Measurements from ENCODE around the gene NTMT1. TPM values are rescaled to one million over a fixed set of nuclear protein-coding genes. Genes with fewer than 3 reads are reported as not detected.
"Not testable (repeated sequence)": the region's sequence is repeated elsewhere in the genome, so short reads cannot be mapped to it uniquely, and the experiment has no call there.

NTMT1 gene
- total and polyA plus RNA-seq, 5 experiments from 2014 or later = 34.5 to 57.8 (median 40.8) TPM

GRCh38 chr9:129586685-129587084, 39.3 kb upstream of the NTMT1 start:
- peak; percentile 44 to 63 for ATAC-seq
- no peaks in the 10 kb centered on the region for H3K36me3 Mint-ChIP-seq
- POLR2A ChIA-PET = interaction anchor here (0.6 to 4.0 kb wide), 4 partner anchors 10 to 409 kb away, joined by 4 to 18 read pairs (median 5); partner anchors contain the start of gene IER5L
- H3K4me1 Mint-ChIP-seq = peaks cover 11 to 47% (median 27%) of the 10 kb centered on the region in 4 donors
- no peaks in the 10 kb centered on the region for H3K9me3 Mint-ChIP-seq
- peak in 3 of 10 donors; percentile 14 to 41 (median 31) for DNase-seq
- peak overlapping the region in 7 of 10 donors; percentile 10 to 67 (median 29) for H3K4me3 Mint-ChIP-seq
- peaks cover 0 to 1% (median 0%) of the 10 kb centered on the region in 5 donors for H3K27me3 Mint-ChIP-seq
- H3K27ac Mint-ChIP-seq = peak overlapping the region in 9 of 10 donors; percentile 64 to 93 (median 86)

- POLR2A ChIA-PET = interaction anchor here (1.2 to 4.0 kb wide), 3 partner anchors 9 to 410 kb away, joined by 4 to 18 read pairs (median 5); partner anchors contain the start of gene IER5L
- Mint-ChIP-seq H3K27ac (peak overlapping the region in 7 of 10 donors; percentile 50 to 93 (median 83)), H3K9me3 (no peaks in the 10 kb centered on the region), H3K4me3 (peak overlapping the region in 1 of 10 donors; percentile 24), H3K4me1 (peaks cover 11 to 44% (median 27%) of the 10 kb centered on the region in 4 donors), H3K27me3 (peaks cover 0 to 1% (median 0%) of the 10 kb centered on the region in 5 donors), H3K36me3 (no peaks in the 10 kb centered on the region)
- DNase-seq (no peak), ATAC-seq (no peak)
Measured at GRCh38 chr9:129587487-129588262, 38.3 kb upstream of the NTMT1 start.

DNA sequence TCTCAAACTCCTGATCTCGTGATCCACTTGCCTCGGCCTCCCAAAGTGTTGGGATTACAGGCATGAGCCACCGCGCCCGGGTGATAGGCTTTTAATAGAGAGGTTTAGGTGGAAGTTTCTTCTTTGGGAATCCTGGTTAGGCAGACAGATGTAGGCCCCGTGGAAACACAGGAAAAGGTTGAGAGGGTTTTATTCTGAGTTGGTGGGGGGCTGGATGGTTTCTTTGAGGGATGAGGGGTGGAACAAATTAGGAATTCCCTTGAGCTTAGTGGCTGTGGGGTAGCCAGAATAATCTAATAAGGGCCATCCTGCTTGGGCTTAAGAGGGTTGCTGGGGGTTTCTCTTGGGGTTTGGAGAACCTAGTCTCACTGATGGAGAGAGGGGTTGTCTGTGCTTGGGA, 35.5 kb upstream of the NTMT1 start:
- H3K27ac Mint-ChIP-seq = peak overlapping the region in 2 of 10 donors; percentile 18 to 30
- POLR2A ChIA-PET = no interaction called here
- ATAC-seq = no peak

GRCh38 chr9:129591916-129592315, 34.0 kb upstream of the NTMT1 start:
- Mint-ChIP-seq H3K27ac (no peak overlapping the region), H3K4me1 (peaks cover 13 to 29% (median 21%) of the 10 kb centered on the region in 4 donors), H3K4me3 (no peak overlapping the region), H3K9me3 (no peaks in the 10 kb centered on the region), H3K36me3 (no peaks in the 10 kb centered on the region), H3K27me3 (peaks cover 0 to 8% (median 0%) of the 10 kb centered on the region in 5 donors)
- ATAC-seq (no peak), DNase-seq (no peak)
- POLR2A ChIA-PET = no interaction called here

More for the DNA sequence above, 35.5 kb upstream of the NTMT1 start:
- no peak overlapping the region for H3K4me3 Mint-ChIP-seq
- H3K27me3 Mint-ChIP-seq = peaks cover 0 to 6% (median 0%) of the 10 kb centered on the region in 5 donors
- no peak for DNase-seq
- H3K36me3 Mint-ChIP-seq = no peaks in the 10 kb centered on the region
- no peaks in the 10 kb centered on the region for H3K9me3 Mint-ChIP-seq
- H3K4me1 Mint-ChIP-seq = peaks cover 3 to 27% (median 24%) of the 10 kb centered on the region in 4 donors

GRCh38 chr9:129592790-129593189, 33.2 kb upstream of the NTMT1 start:
- POLR2A ChIA-PET = interaction anchor here (0.6 to 0.7 kb wide), 3 partner anchors 21 to 177 kb away, joined by 3 to 5 read pairs (median 4); no protein-coding TSS in a partner anchor
- H3K4me1 Mint-ChIP-seq = peaks cover 10 to 21% (median 18%) of the 10 kb centered on the region in 4 donors
- not testable (repeated sequence) for H3K4me3 Mint-ChIP-seq, H3K27me3 Mint-ChIP-seq, ATAC-seq, H3K36me3 Mint-ChIP-seq, H3K9me3 Mint-ChIP-seq, DNase-seq
- peak overlapping the region in 2 of 10 donors; percentile 11 to 48 for H3K27ac Mint-ChIP-seq

DNA sequence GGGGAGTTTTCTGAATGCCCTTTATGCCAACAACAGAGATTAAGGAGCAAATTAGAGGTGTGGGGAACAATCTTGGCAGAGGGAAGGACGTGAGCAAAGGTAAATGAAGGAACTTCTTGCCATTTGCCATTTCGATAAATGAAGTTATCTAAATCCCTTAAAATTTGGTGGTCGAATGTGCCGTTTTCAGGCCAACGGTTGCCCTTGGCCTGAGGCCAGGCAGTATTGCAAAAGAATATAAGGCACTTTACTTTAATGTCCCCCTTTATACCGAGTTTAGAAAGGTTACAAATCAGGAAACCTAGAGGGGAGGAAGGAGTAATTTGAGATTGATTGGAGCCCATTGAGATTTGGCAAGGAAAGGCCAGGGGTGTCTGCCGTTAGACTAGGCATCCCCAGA, 31.3 kb upstream of the NTMT1 start:
- H3K27ac Mint-ChIP-seq = peak overlapping the region in 4 of 10 donors; percentile 38 to 49 (median 44)
- H3K4me3 Mint-ChIP-seq = peak overlapping the region in 1 of 10 donors; percentile 17
- no peak for DNase-seq
- peaks cover 15 to 32% (median 24%) of the 10 kb centered on the region in 4 donors for H3K4me1 Mint-ChIP-seq
- H3K9me3 Mint-ChIP-seq = no peaks in the 10 kb centered on the region
- H3K27me3 Mint-ChIP-seq = peaks cover 0 to 14% (median 0%) of the 10 kb centered on the region in 5 donors
- no peaks in the 10 kb centered on the region for H3K36me3 Mint-ChIP-seq
- POLR2A ChIA-PET = no interaction called here
- no peak for ATAC-seq

- POLR2A ChIA-PET = interaction anchor here (0.6 to 2.8 kb wide), 4 partner anchors 9 to 477 kb away, joined by 3 to 18 read pairs (median 4); no protein-coding TSS in a partner anchor
- H3K27me3 Mint-ChIP-seq = peaks cover 0 to 14% (median 0%) of the 10 kb centered on the region in 5 donors
- peaks cover 15 to 32% (median 24%) of the 10 kb centered on the region in 4 donors for H3K4me1 Mint-ChIP-seq
- ATAC-seq (no peak), DNase-seq (no peak)
- H3K9me3 Mint-ChIP-seq = no peaks in the 10 kb centered on the region
- H3K4me3 Mint-ChIP-seq = no peak overlapping the region
- H3K27ac Mint-ChIP-seq = peak overlapping the region in 5 of 10 donors; percentile 18 to 89 (median 65)
- H3K36me3 Mint-ChIP-seq = no peaks in the 10 kb centered on the region
Measured at GRCh38 chr9:129595311-129595741, 30.6 kb upstream of the NTMT1 start.

GRCh38 chr9:129595903-129596540, 29.9 kb upstream of the NTMT1 start:
- H3K36me3 Mint-ChIP-seq = no peaks in the 10 kb centered on the region
- no peak for DNase-seq

DNA sequence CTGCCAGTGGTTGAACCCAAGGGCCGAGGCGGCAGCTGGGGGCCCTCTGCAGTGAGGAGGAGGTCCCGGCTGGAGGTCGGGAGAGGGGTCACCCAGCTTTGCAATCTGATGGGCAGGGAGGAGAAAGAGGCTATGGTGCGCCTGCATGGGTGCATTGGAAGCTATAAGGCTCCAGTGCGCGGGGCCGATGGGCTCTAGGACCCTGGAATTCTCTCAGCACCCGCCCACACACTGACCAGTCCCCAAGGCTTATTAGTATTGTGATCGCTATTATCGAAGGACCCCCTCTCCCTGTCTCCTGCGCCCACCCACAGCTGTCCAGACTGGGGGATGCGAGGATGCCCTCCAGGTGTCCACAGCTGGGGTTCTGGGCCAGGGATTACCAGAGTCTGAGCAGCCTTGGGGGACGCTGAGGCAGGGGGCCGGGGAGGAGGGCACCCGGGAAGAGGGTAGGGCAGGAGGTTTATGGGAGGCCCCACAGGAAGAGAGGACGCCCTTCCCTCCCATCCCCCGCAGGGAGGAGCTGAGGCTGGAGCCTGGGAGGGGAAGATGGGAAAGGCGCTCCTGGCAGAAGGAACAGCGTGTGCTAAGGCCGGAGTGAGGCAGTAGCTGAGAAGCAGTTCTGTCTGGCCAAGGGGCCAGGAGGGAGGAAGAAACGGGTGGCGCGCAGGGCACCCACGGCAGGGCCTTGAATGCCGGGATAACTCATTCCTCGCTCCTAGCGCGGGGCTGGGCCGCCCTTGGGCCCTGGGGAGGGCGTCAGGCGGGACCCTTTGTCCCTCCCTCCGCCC, 29.2 kb upstream of the NTMT1 start:
- Mint-ChIP-seq H3K27ac (peak overlapping the region in 3 of 10 donors; percentile 4 to 89 (median 40)), H3K4me3 (peak overlapping the region in 9 of 10 donors; percentile 22 to 67 (median 57)), H3K27me3 (peaks cover 0 to 13% (median 0%) of the 10 kb centered on the region in 5 donors)

More at GRCh38 chr9:129595903-129596540, 29.9 kb upstream of the NTMT1 start:
- POLR2A ChIA-PET = interaction anchor here (0.7 to 2.8 kb wide), 3 partner anchors 10 to 146 kb away, joined by 4 to 18 read pairs (median 5); no protein-coding TSS in a partner anchor
- Mint-ChIP-seq H3K27me3 (peaks cover 0 to 13% (median 0%) of the 10 kb centered on the region in 5 donors), H3K9me3 (no peaks in the 10 kb centered on the region), H3K4me3 (peak overlapping the region in 6 of 10 donors; percentile 38 to 67 (median 60)), H3K4me1 (peaks cover 15 to 32% (median 24%) of the 10 kb centered on the region in 4 donors), H3K27ac (peak overlapping the region in 8 of 10 donors; percentile 3 to 89 (median 56))
- ATAC-seq = no peak

GRCh38 chr9:129597355-129598088, 28.4 kb upstream of the NTMT1 start:
- ATAC-seq = peak; percentile 65 to 75
- Mint-ChIP-seq H3K4me3 (peak overlapping the region; percentile 60 to 76 (median 68)), H3K9me3 (no peaks in the 10 kb centered on the region), H3K4me1 (peaks cover 17 to 32% (median 25%) of the 10 kb centered on the region in 4 donors), H3K27ac (peak overlapping the region in 6 of 10 donors; percentile 19 to 92 (median 62)), H3K27me3 (peaks cover 0 to 13% (median 0%) of the 10 kb centered on the region in 5 donors), H3K36me3 (no peaks in the 10 kb centered on the region)
- POLR2A ChIA-PET = interaction anchor here (0.7 to 2.8 kb wide), 5 partner anchors 9 to 139 kb away, joined by 3 to 18 read pairs (median 3); no protein-coding TSS in a partner anchor
- DNase-seq = peak in 2 of 10 donors; percentile 31 to 38

More for the DNA sequence above, 29.2 kb upstream of the NTMT1 start:
- Mint-ChIP-seq H3K9me3 (no peaks in the 10 kb centered on the region), H3K4me1 (peaks cover 15 to 32% (median 24%) of the 10 kb centered on the region in 4 donors), H3K36me3 (no peaks in the 10 kb centered on the region)
- ATAC-seq (peak in 1 of 2 donors; percentile 16), DNase-seq (no peak)
- POLR2A ChIA-PET = interaction anchor here (0.6 to 2.8 kb wide), 4 partner anchors 11 to 138 kb away, joined by 3 to 18 read pairs (median 4); no protein-coding TSS in a partner anchor

Data from naive thymus-derived CD8-positive, alpha-beta T cell (primary cell).